Bladder microvascular endothelial cell (primary cell): ENCODE measurements around the gene TTLL13. TPM values are rescaled to one million over a fixed set of nuclear protein-coding genes. Genes with fewer than 3 reads are reported as not detected.

ENCODE experiments used
- total RNA-seq: library from RNA; depleted of rRNA; stranded (reverse); fragments of >200 nt; gene quantifications from 2 replicates; pipeline ENCODE4 v1.2.3, GENCODE V29; 2014

TTLL13 gene
- 0.06 TPM in 1 of 2 replicates, not detected in the other for total RNA-seq

GRCh38 chr15:90249203-90249863, at the start of gene TTLL13:
Gene TTLL13 (plus strand): TSS chr15:90249556. CDS start chr15:90250631, 1,075 bp downstream.

GRCh38 chr15:90201130-90201943, 48.0 kb upstream of the TTLL13 start, which contains the start of gene SEMA4B:
Gene SEMA4B (plus strand): TSS chr15:90201330. CDS start chr15:90201579, 249 bp downstream.

GRCh38 chr15:90233387-90234095, 15.8 kb upstream of the TTLL13 start, which contains the start of gene CIB1:
Gene CIB1 (minus strand): TSS chr15:90233941. CDS start chr15:90233885, 56 bp downstream.

GRCh38 chr15:90234096-90234988, 15.0 kb upstream of the TTLL13 start, which contains the start of gene GDPGP1:
Gene GDPGP1 (plus strand): TSS chr15:90234209. CDS start chr15:90240909, 6,700 bp downstream.

GRCh38 chr15:90265271-90266060, 16.1 kb downstream of the TTLL13 start, which contains the start of gene NGRN:
Gene NGRN (plus strand): TSS chr15:90265672. CDS start chr15:90265713, 41 bp downstream.

Other genes starting within 250 kb of the TTLL13 start
- 6.6 and 12.0 TPM in 2 replicates for gene ZNF710, start 248.2 kb upstream of the TTLL13 start, total RNA-seq
- 50.5 and 61.4 TPM in 2 replicates for gene IDH2, start 147.1 kb upstream of the TTLL13 start, total RNA-seq
- gene SEMA4B, start 48.2 kb upstream of the TTLL13 start, total RNA-seq, result 2.4 and 16.9 TPM in 2 replicates
- 29.0 and 29.9 TPM in 2 replicates for gene CIB1, start 15.6 kb upstream of the TTLL13 start, total RNA-seq
- gene GDPGP1, start 15.3 kb upstream of the TTLL13 start, total RNA-seq, result 4.2 and 7.6 TPM in 2 replicates
- 34.5 and 72.5 TPM in 2 replicates for gene NGRN, start 16.1 kb downstream of the TTLL13 start, total RNA-seq
- 0.97 and 2.3 TPM in 2 replicates for gene ZNF774, start 102.7 kb downstream of the TTLL13 start, total RNA-seq
- 268 and 407 TPM in 2 replicates for gene IQGAP1, start 138.7 kb downstream of the TTLL13 start, total RNA-seq